Thyroid gland (tissue), 4 donors: ENCODE measurements around the gene GLT1D1. TPM values are rescaled to one million over a fixed set of nuclear protein-coding genes. Genes with fewer than 3 reads are reported as not detected.

Experiments used
- DNase-seq, 2 donors: peaks; one replicate each; pipeline ENCODE4 v3.0.0-alpha.2; 2019
- H3K27ac ChIP-seq, 3 donors: fragments of 200-600 bp; sonication (generic); 1 replicate in 2 of 3; 2 replicates in 1 of 3; pipeline ENCODE4 v1.5.1; 2016 to 2019; ENCODE audit warnings: mild to moderate bottlenecking in 1 of 3, moderate library complexity in 1 of 3
- H3K27me3 ChIP-seq: fragments of 200-600 bp; sonication (generic); one replicate; pipeline ENCODE4 v1.5.1; 2019
- H3K36me3 ChIP-seq, 2 donors: fragments of 200-600 bp; sonication (generic); one replicate each; pipeline ENCODE4 v1.5.1; 2016 to 2019
- H3K4me1 ChIP-seq, 2 donors: fragments of 200-600 bp; sonication (generic); one replicate each; pipeline ENCODE4 v1.5.1; 2017 to 2019
- H3K4me3 ChIP-seq, 3 donors: fragments of 200-600 bp; sonication (generic); replicated peaks in 1 of 3; 1 replicate in 2 of 3; 2 replicates in 1 of 3; pipeline ENCODE4 v1.5.1; 2016; ENCODE audit warnings: mild to moderate bottlenecking in 1 of 3
- H3K9me3 ChIP-seq: fragments of 200-600 bp; sonication (generic); one replicate; pipeline ENCODE4 v1.5.1; 2017
- CTCF ChIP-seq, 6 experiments: fragments of 200-600 bp in 3 of 6; fragments of 450-650 bp in 3 of 6; sonication (generic) in 3 of 6; IDR thresholded peaks; one replicate each; pipeline ENCODE4 v1.5.1; 2016 to 2019; ENCODE audit warnings: antibody characterized with exemption in 6 of 6, mild to moderate bottlenecking in 2 of 6, inconsistent platforms in 1 of 6, moderate library complexity in 1 of 6
- POLR2A ChIP-seq, 2 donors: fragments of 450-650 bp; IDR thresholded peaks; one replicate each; pipeline ENCODE4 v1.6.1; 2017; ENCODE audit warnings: antibody characterized with exemption in 2 of 2, mild to moderate bottlenecking in 2 of 2, moderate library complexity in 1 of 2
- WGBS, 2 donors: methylation state at CpG; one replicate each; pipeline ENCODE4 v1.1.5; 2017; 5-methylcytosine and 5-hydroxymethylcytosine counted together
- intact Hi-C: fragments of 100-400 bp; cut with DNase I; formaldehyde crosslinking; loops from one replicate; pipeline ENCODE4 v1.15.1; 2023
- total RNA-seq, 4 donors: library from RNA; depleted of rRNA; stranded (reverse); fragments of >200 nt; gene quantifications; one replicate each; pipeline ENCODE4 v1.2.3, GENCODE V29; 2016

The GLT1D1 gene
- total RNA-seq, 4 donors from 2014 or later = 0.13 to 2.6 (median 0.45) TPM

GRCh38 chr12:128928361-128928760 lies 75.1 kb downstream of the GLT1D1 start:
- no peaks in the 10 kb centered on the region for H3K36me3 ChIP-seq
- no peaks in the 10 kb centered on the region for H3K9me3 ChIP-seq
- WGBS, 2 donors = 85% methylated on average over 12 of the region's 12 CpGs
- no peaks in the 10 kb centered on the region for H3K27me3 ChIP-seq
- TF ChIP-seq CTCF (IDR thresholded peaks at IDR 0.05) = no peak
- no peak for TF ChIP-seq POLR2A (IDR thresholded peaks at IDR 0.05)
- no peak overlapping the region for H3K27ac ChIP-seq
- H3K4me3 ChIP-seq = no peak overlapping the region
- DNase-seq = no peak
- intact Hi-C loops = no loop called here
- H3K4me1 ChIP-seq = no peaks in the 10 kb centered on the region

GRCh38 chr12:128929057-128929456 lies 75.8 kb downstream of the GLT1D1 start:
- Histone ChIP-seq H3K27ac (no peak overlapping the region), H3K4me3 (no peak overlapping the region), H3K9me3 (no peaks in the 10 kb centered on the region), H3K36me3 (no peaks in the 10 kb centered on the region), H3K4me1 (no peaks in the 10 kb centered on the region), H3K27me3 (no peaks in the 10 kb centered on the region)
- TF ChIP-seq CTCF (IDR thresholded peaks at IDR 0.05) = no peak
- WGBS, 2 donors = 84 to 87% methylated on average over 11 to 12 of the region's 12 CpGs
- DNase-seq = no peak
- intact Hi-C loops = no loop called here

GRCh38 chr12:128930606-128931005 lies 77.3 kb downstream of the GLT1D1 start:
- 62 to 71% methylated on average over 13 of the region's 13 CpGs for WGBS, 2 donors

GRCh38 chr12:128932521-128932920 lies 79.2 kb downstream of the GLT1D1 start:
- no peaks in the 10 kb centered on the region for H3K4me1 ChIP-seq
- no peak overlapping the region for H3K4me3 ChIP-seq
- intact Hi-C loops = no loop called here
- 81 to 89% methylated on average over 20 of the region's 20 CpGs for WGBS, 2 donors
- H3K36me3 ChIP-seq = no peaks in the 10 kb centered on the region
- no peaks in the 10 kb centered on the region for H3K9me3 ChIP-seq
- no peak overlapping the region for H3K27ac ChIP-seq
- no peak for DNase-seq
- no peaks in the 10 kb centered on the region for H3K27me3 ChIP-seq
- no peak for TF ChIP-seq POLR2A (IDR thresholded peaks at IDR 0.05)
- no peak for TF ChIP-seq CTCF (IDR thresholded peaks at IDR 0.05)

More at GRCh38 chr12:128930606-128931005, 77.3 kb downstream of the GLT1D1 start:
- intact Hi-C loops = no loop called here
- no peaks in the 10 kb centered on the region for H3K4me1 ChIP-seq
- no peaks in the 10 kb centered on the region for H3K27me3 ChIP-seq
- no peaks in the 10 kb centered on the region for H3K9me3 ChIP-seq
- H3K27ac ChIP-seq = no peak overlapping the region
- no peak overlapping the region for H3K4me3 ChIP-seq
- DNase-seq = no peak
- TF ChIP-seq CTCF (IDR thresholded peaks at IDR 0.05) (no peak), POLR2A (IDR thresholded peaks at IDR 0.05) (no peak)
- H3K36me3 ChIP-seq = no peaks in the 10 kb centered on the region

- Histone ChIP-seq H3K4me1 (no peaks in the 10 kb centered on the region), H3K36me3 (no peaks in the 10 kb centered on the region), H3K4me3 (no peak overlapping the region), H3K27ac (no peak overlapping the region), H3K27me3 (no peaks in the 10 kb centered on the region), H3K9me3 (no peaks in the 10 kb centered on the region)
- 86 to 89% methylated on average over 27 of the region's 27 CpGs for WGBS, 2 donors
- no peak for DNase-seq
- intact Hi-C loops = no loop called here
- TF ChIP-seq CTCF (IDR thresholded peaks at IDR 0.05) = no peak
- TF ChIP-seq POLR2A (IDR thresholded peaks at IDR 0.05) = no peak
Observed at GRCh38 chr12:128933039-128933438, 79.8 kb downstream of the GLT1D1 start.
